Left lung (tissue), 10 donors: ENCODE measurements around the gene EIF2S1. TPM values are rescaled to one million over a fixed set of nuclear protein-coding genes. Genes with fewer than 3 reads are reported as not detected.
A peak's percentile ranks its signal among the peaks of the same experiment; 100 is the strongest.

Experiments used
- ATAC-seq: fragments of 200-7000 bp; cut with Tn5 transposase; one replicate; pipeline ENCODE4 v1.9.1; 2020; ENCODE audit warnings: moderate library complexity
- DNase-seq, 4 donors: peaks; one replicate each; pipeline ENCODE4 v3.0.0-alpha.2; 2013 to 2020
- H3K27ac ChIP-seq, 2 donors: fragments of 200-600 bp; sonication (generic) in 1 of 2; one replicate each; pipeline versions ENCODE4 v1.5.0 to v1.8.0; 2020 to 2021
- H3K27me3 ChIP-seq, 2 donors: fragments of 200-600 bp; sonication (generic) in 1 of 2; one replicate each; pipeline versions ENCODE4 v1.5.0 to v1.8.0; 2020 to 2021
- H3K36me3 ChIP-seq, 2 donors: fragments of 200-600 bp; sonication (generic) in 1 of 2; one replicate each; pipeline versions ENCODE4 v1.5.0 to v1.8.0; 2020 to 2021
- H3K4me1 ChIP-seq, 2 donors: fragments of 200-600 bp; one replicate each; pipeline ENCODE4 v1.8.0; 2021
- H3K4me3 ChIP-seq, 2 donors: fragments of 200-600 bp; sonication (generic) in 1 of 2; one replicate each; pipeline versions ENCODE4 v1.5.0 to v1.8.0; 2020 to 2021; ENCODE audit warnings: mild to moderate bottlenecking in 1 of 2
- H3K9me3 ChIP-seq, 2 donors: fragments of 200-600 bp; sonication (generic) in 1 of 2; one replicate each; pipeline versions ENCODE4 v1.5.0 to v1.8.0; 2020 to 2021
- CTCF ChIP-seq, 2 donors: fragments of 200-600 bp; sonication (generic) in 1 of 2; IDR thresholded peaks; one replicate each; pipeline versions ENCODE4 v1.5.0 to v1.8.0; 2021; ENCODE audit warnings: antibody characterized with exemption in 2 of 2
- intact Hi-C, 2 donors: fragments of 100-400 bp; cut with DNase I; formaldehyde crosslinking; loops; one replicate each; pipeline versions ENCODE4 v1.11.2 to v1.14.2; 2022
- polyA plus RNA-seq, 6 donors: library from polyadenylated mRNA; unstranded; fragments of 120-200 nt; gene quantifications; one replicate each; pipeline ENCODE4 v1.2.1, GENCODE V29; 2013; ENCODE audit not compliant: insufficient read length in 6 of 6
- total RNA-seq, 2 donors: library from RNA; stranded (reverse); fragmentation: NEBNext Ultra II Directional; extraction: Animal tissue kit (Norgen Biotek cat#: 25700); gene quantifications; one replicate each; pipeline ENCODE4 v1.2.1, GENCODE V29; 2021
- donor health status: DM: no; HTN: yes; CAD: no.
- donor health status: DM: no; HTN: no; CAD: no.

Gene EIF2S1
- total and polyA plus RNA-seq, 8 donors: 64.0 to 99.4 (median 84.9) TPM

- no peaks in the 10 kb centered on the region for H3K9me3 ChIP-seq
- no peak overlapping the region for H3K27ac ChIP-seq
- peaks cover 0 to 25% of the 10 kb centered on the region in 2 donors for H3K4me1 ChIP-seq
- no peak for ATAC-seq
- no peaks in the 10 kb centered on the region for H3K36me3 ChIP-seq
- peaks cover 10 to 20% of the 10 kb centered on the region in 2 donors for H3K27me3 ChIP-seq
- intact Hi-C loops: no loop called here
- no peak for TF ChIP-seq CTCF (IDR thresholded peaks at IDR 0.05)
- H3K4me3 ChIP-seq: no peak overlapping the region
- no peak for DNase-seq
These were observed 56.0 kb downstream of the EIF2S1 start for GRCh38 chr14:67416085-67416484.

GRCh38 chr14:67416810-67417209, 56.7 kb downstream of the EIF2S1 start:
- ATAC-seq: no peak
- intact Hi-C loops: no loop called here
- no peaks in the 10 kb centered on the region for H3K36me3 ChIP-seq

GRCh38 chr14:67417633-67418032, 57.5 kb downstream of the EIF2S1 start:
- peaks cover 0 to 4% of the 10 kb centered on the region in 2 donors for H3K27me3 ChIP-seq
- intact Hi-C loops: no loop called here
- DNase-seq: no peak
- no peak overlapping the region for H3K27ac ChIP-seq
- TF ChIP-seq CTCF (IDR thresholded peaks at IDR 0.05): no peak
- H3K9me3 ChIP-seq: no peaks in the 10 kb centered on the region
- no peaks in the 10 kb centered on the region for H3K36me3 ChIP-seq
- ATAC-seq: peak; percentile 59
- H3K4me1 ChIP-seq: peaks cover 0 to 18% of the 10 kb centered on the region in 2 donors
- H3K4me3 ChIP-seq: no peak overlapping the region

More at GRCh38 chr14:67416810-67417209, 56.7 kb downstream of the EIF2S1 start:
- no peak for TF ChIP-seq CTCF (IDR thresholded peaks at IDR 0.05)
- Histone ChIP-seq H3K9me3 (no peaks in the 10 kb centered on the region), H3K4me1 (peaks cover 0 to 23% of the 10 kb centered on the region in 2 donors), H3K27ac (no peak overlapping the region), H3K4me3 (no peak overlapping the region), H3K27me3 (peaks cover 5 to 13% of the 10 kb centered on the region in 2 donors)
- no peak for DNase-seq

- ATAC-seq (no peak), DNase-seq (no peak)
- TF ChIP-seq CTCF (IDR thresholded peaks at IDR 0.05): no peak
- no peaks in the 10 kb centered on the region for H3K36me3 ChIP-seq
- H3K27ac ChIP-seq: no peak overlapping the region
- intact Hi-C loops: no loop called here
- no peaks in the 10 kb centered on the region for H3K9me3 ChIP-seq
- H3K4me3 ChIP-seq: no peak overlapping the region
- H3K27me3 ChIP-seq: no peaks in the 10 kb centered on the region
- H3K4me1 ChIP-seq: peaks cover 0 to 13% of the 10 kb centered on the region in 2 donors
These were observed 58.5 kb downstream of the EIF2S1 start for GRCh38 chr14:67418401-67419191.

GRCh38 chr14:67420102-67420739, 60.1 kb downstream of the EIF2S1 start:
- Histone ChIP-seq H3K9me3 (no peaks in the 10 kb centered on the region), H3K4me1 (no peaks in the 10 kb centered on the region), H3K27me3 (no peaks in the 10 kb centered on the region), H3K4me3 (no peak overlapping the region), H3K27ac (no peak overlapping the region), H3K36me3 (no peaks in the 10 kb centered on the region)
- DNase-seq: no peak
- no peak for TF ChIP-seq CTCF (IDR thresholded peaks at IDR 0.05)
- ATAC-seq: peak; percentile 32
- intact Hi-C loops: no loop called here
